ENCODE results near the gene MRPS21. TPM values are rescaled to one million over a fixed set of nuclear protein-coding genes. Genes with fewer than 3 reads are reported as not detected.
"Not testable (repeated sequence)": the region's sequence is repeated elsewhere in the genome, so short reads cannot be mapped to it uniquely, and the experiment has no call there.

MRPS21 gene
- total RNA-seq, 1 donor: 29.0 TPM

DNA sequence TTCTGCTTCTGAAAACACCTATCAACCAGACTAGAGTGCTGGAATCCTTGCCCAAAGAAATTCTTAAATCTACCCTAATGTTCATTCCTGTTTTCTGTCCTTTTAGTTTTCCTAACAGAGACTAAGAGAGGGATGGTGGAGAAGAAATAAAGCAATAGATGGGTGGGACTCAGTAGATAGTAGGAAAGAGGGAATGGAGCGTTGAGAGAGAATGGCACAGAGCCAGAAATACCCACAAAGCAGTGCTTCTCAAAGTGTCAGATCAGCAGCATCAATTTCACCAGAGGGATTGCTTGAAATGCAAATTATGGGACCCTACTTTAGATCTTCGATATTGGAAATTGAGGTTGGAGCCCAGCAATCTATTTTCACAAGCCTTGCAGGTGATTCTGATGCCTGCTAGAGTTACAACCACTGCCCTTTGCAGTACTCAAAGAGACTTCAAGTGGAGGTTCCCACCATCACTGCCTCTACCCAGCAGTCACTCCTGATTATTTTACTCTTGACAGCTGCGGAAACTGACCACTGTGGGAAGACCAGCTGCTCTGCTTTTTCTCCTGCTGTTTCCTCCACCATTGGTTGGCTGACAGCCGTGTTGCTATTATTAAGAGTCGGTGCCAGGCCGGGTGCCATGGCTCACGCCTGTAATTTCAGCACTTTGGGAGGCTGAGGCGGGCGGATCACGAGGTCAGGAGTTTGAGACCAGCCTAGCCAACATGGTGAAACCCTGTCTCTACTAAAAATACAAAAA, 16.3 kb downstream of the MRPS21 start:
- Histone ChIP-seq H3K4me2 (ENCODE audit: insufficient read depth, low read length) (no peak overlapping the region), H3K4me3 (ENCODE audit: insufficient read depth, low read length) (no peak overlapping the region), H2AFZ (ENCODE audit: low read length) (no peak overlapping the region), H3K4me1 (ENCODE audit: insufficient read depth, low read length) (no peaks in the 10 kb centered on the region), H3K36me3 (ENCODE audit: insufficient read depth, low read length) (peaks cover 21% of the 10 kb centered on the region), H3K27ac (ENCODE audit: low read depth, low read length) (no peak overlapping the region), H4K20me1 (ENCODE audit: insufficient read depth, low read length) (peaks cover 3% of the 10 kb centered on the region), H3K9me3 (ENCODE audit: low read depth, low read length) (no peaks in the 10 kb centered on the region), H3K79me2 (ENCODE audit: insufficient read depth, low read length) (no peaks in the 10 kb centered on the region), H3K27me3 (ENCODE audit: insufficient read depth, low read length) (no peaks in the 10 kb centered on the region)
- TF ChIP-seq, protein P1, sequence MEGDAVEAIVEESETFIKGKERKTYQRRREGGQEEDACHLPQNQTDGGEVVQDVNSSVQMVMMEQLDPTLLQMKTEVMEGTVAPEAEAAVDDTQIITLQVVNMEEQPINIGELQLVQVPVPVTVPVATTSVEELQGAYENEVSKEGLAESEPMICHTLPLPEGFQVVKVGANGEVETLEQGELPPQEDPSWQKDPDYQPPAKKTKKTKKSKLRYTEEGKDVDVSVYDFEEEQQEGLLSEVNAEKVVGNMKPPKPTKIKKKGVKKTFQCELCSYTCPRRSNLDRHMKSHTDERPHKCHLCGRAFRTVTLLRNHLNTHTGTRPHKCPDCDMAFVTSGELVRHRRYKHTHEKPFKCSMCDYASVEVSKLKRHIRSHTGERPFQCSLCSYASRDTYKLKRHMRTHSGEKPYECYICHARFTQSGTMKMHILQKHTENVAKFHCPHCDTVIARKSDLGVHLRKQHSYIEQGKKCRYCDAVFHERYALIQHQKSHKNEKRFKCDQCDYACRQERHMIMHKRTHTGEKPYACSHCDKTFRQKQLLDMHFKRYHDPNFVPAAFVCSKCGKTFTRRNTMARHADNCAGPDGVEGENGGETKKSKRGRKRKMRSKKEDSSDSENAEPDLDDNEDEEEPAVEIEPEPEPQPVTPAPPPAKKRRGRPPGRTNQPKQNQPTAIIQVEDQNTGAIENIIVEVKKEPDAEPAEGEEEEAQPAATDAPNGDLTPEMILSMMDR (IDR thresholded peaks at IDR 0.05; ENCODE audit: extremely low read depth, low read depth, low read length): no peak
- DNase-seq (ENCODE audit: insufficient read length, low spot score, missing footprints): no peak

- no peaks in the 10 kb centered on the region for H3K79me2 ChIP-seq (ENCODE audit: insufficient read depth, low read length)
Observed at GRCh38 chr1:150311762-150312161, 18.1 kb downstream of the MRPS21 start.

GRCh38 chr1:150314691-150315090, 21.0 kb downstream of the MRPS21 start:
- not testable (repeated sequence) for H3K9me3 ChIP-seq (ENCODE audit: low read depth, low read length); H3K4me1 ChIP-seq (ENCODE audit: insufficient read depth, low read length); H2AFZ ChIP-seq (ENCODE audit: low read length); DNase-seq (ENCODE audit: insufficient read length, low spot score, missing footprints); H3K27ac ChIP-seq (ENCODE audit: low read depth, low read length); H3K4me3 ChIP-seq (ENCODE audit: insufficient read depth, low read length); H3K4me2 ChIP-seq (ENCODE audit: insufficient read depth, low read length); H3K27me3 ChIP-seq (ENCODE audit: insufficient read depth, low read length); H4K20me1 ChIP-seq (ENCODE audit: insufficient read depth, low read length); H3K36me3 ChIP-seq (ENCODE audit: insufficient read depth, low read length); H3K79me2 ChIP-seq (ENCODE audit: insufficient read depth, low read length)

More at GRCh38 chr1:150311762-150312161, 18.1 kb downstream of the MRPS21 start:
- H2AFZ ChIP-seq (ENCODE audit: low read length): no peak overlapping the region
- no peak overlapping the region for H3K4me2 ChIP-seq (ENCODE audit: insufficient read depth, low read length)
- H3K27ac ChIP-seq (ENCODE audit: low read depth, low read length): no peak overlapping the region
- no peaks in the 10 kb centered on the region for H3K27me3 ChIP-seq (ENCODE audit: insufficient read depth, low read length)
- no peak overlapping the region for H3K4me3 ChIP-seq (ENCODE audit: insufficient read depth, low read length)
- no peaks in the 10 kb centered on the region for H3K4me1 ChIP-seq (ENCODE audit: insufficient read depth, low read length)
- no peak for DNase-seq (ENCODE audit: insufficient read length, low spot score, missing footprints)
- TF ChIP-seq, protein P1 (IDR thresholded peaks at IDR 0.05; ENCODE audit: extremely low read depth, low read depth, low read length): no peak
- H3K36me3 ChIP-seq (ENCODE audit: insufficient read depth, low read length): peaks cover 19% of the 10 kb centered on the region
- no peaks in the 10 kb centered on the region for H3K9me3 ChIP-seq (ENCODE audit: low read depth, low read length)
- peaks cover 3% of the 10 kb centered on the region for H4K20me1 ChIP-seq (ENCODE audit: insufficient read depth, low read length)

DNA sequence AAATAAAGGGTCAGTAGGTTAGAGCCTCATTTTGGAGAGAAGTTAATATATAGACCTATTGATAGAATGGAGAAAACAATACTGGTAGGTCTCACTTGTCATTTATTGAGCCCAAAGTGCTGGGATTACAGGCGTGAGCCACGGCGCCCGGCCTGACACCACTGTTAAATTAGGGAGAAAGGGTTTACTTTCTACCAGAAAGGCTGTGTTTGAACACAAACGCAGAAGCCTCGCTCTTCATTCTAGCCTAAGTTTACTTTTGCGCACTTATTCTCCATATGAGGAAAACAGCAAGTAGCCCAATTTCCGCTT, 27.0 kb downstream of the MRPS21 start:
- Histone ChIP-seq H3K27me3 (ENCODE audit: insufficient read depth, low read length) (no peaks in the 10 kb centered on the region), H3K79me2 (ENCODE audit: insufficient read depth, low read length) (peaks cover 42% of the 10 kb centered on the region), H3K27ac (ENCODE audit: low read depth, low read length) (no peak overlapping the region), H3K4me2 (ENCODE audit: insufficient read depth, low read length) (peak overlapping the region; percentile 89), H3K36me3 (ENCODE audit: insufficient read depth, low read length) (peaks cover 11% of the 10 kb centered on the region), H3K4me1 (ENCODE audit: insufficient read depth, low read length) (peaks cover 8% of the 10 kb centered on the region), H3K4me3 (ENCODE audit: insufficient read depth, low read length) (peak overlapping the region; percentile 92), H4K20me1 (ENCODE audit: insufficient read depth, low read length) (peaks cover 5% of the 10 kb centered on the region), H2AFZ (ENCODE audit: low read length) (peak overlapping the region; percentile 76), H3K9me3 (ENCODE audit: low read depth, low read length) (no peaks in the 10 kb centered on the region)
- no peak for DNase-seq (ENCODE audit: insufficient read length, low spot score, missing footprints)
- TF ChIP-seq, protein P1 (IDR thresholded peaks at IDR 0.05; ENCODE audit: extremely low read depth, low read depth, low read length): no peak

Data from osteoblast (primary cell).